ENCODE measurements around the gene ADGRD2. TPM values are rescaled to one million over a fixed set of nuclear protein-coding genes. Genes with fewer than 3 reads are reported as not detected.

ADGRD2 gene
- total RNA-seq, 2 experiments from 2014 or later, result not detected

- Mint-ChIP-seq H3K27ac (no peak overlapping the region), H3K4me1 (ENCODE audit: low read depth) (no peaks in the 10 kb centered on the region), H3K9me3 (no peaks in the 10 kb centered on the region), H3K27me3 (no peaks in the 10 kb centered on the region), H3K36me3 (no peaks in the 10 kb centered on the region), H3K4me3 (no peak overlapping the region)
- POLR2A ChIA-PET, result no interaction called here
- DNase-seq, result no peak
- intact Hi-C loops (cut with micrococcal nuclease), result no loop called here
- CTCF ChIA-PET, result no interaction called here
These were observed 38.5 kb downstream of the ADGRD2 start for GRCh38 chr9:124488641-124489210.

- CTCF ChIA-PET, result no interaction called here
- H3K9me3 Mint-ChIP-seq, result no peaks in the 10 kb centered on the region
These were observed 39.0 kb downstream of the ADGRD2 start for GRCh38 chr9:124489222-124489621.

GRCh38 chr9:124490004-124490403 lies 39.8 kb downstream of the ADGRD2 start:
- Mint-ChIP-seq H3K9me3 (no peaks in the 10 kb centered on the region), H3K4me3 (no peak overlapping the region), H3K36me3 (no peaks in the 10 kb centered on the region), H3K27me3 (no peaks in the 10 kb centered on the region), H3K27ac (no peak overlapping the region), H3K4me1 (ENCODE audit: low read depth) (no peaks in the 10 kb centered on the region)
- intact Hi-C loops (cut with micrococcal nuclease), result no loop called here
- ChIA-PET CTCF (no interaction called here), POLR2A (no interaction called here)
- DNase-seq, result no peak

More at GRCh38 chr9:124489222-124489621, 39.0 kb downstream of the ADGRD2 start:
- no peaks in the 10 kb centered on the region for H3K36me3 Mint-ChIP-seq
- H3K4me3 Mint-ChIP-seq, result no peak overlapping the region
- intact Hi-C loops (cut with micrococcal nuclease), result no loop called here
- no peaks in the 10 kb centered on the region for H3K27me3 Mint-ChIP-seq
- H3K27ac Mint-ChIP-seq, result no peak overlapping the region
- POLR2A ChIA-PET, result no interaction called here
- no peaks in the 10 kb centered on the region for H3K4me1 Mint-ChIP-seq (ENCODE audit: low read depth)
- DNase-seq, result no peak

GRCh38 chr9:124491049-124491975 lies 41.1 kb downstream of the ADGRD2 start:
- ChIA-PET POLR2A (no interaction called here), CTCF (no interaction called here)
- Mint-ChIP-seq H3K27ac (no peak overlapping the region), H3K4me1 (ENCODE audit: low read depth) (peaks cover 4% of the 10 kb centered on the region), H3K27me3 (no peaks in the 10 kb centered on the region), H3K4me3 (no peak overlapping the region), H3K36me3 (no peaks in the 10 kb centered on the region), H3K9me3 (no peaks in the 10 kb centered on the region)
- intact Hi-C loops (cut with micrococcal nuclease), result no loop called here
- DNase-seq, result no peak

GRCh38 chr9:124492818-124493217 lies 42.6 kb downstream of the ADGRD2 start:
- ChIA-PET POLR2A (no interaction called here), CTCF (no interaction called here)
- Mint-ChIP-seq H3K36me3 (no peaks in the 10 kb centered on the region), H3K4me1 (ENCODE audit: low read depth) (peaks cover 4% of the 10 kb centered on the region), H3K27me3 (no peaks in the 10 kb centered on the region), H3K4me3 (no peak overlapping the region), H3K27ac (no peak overlapping the region), H3K9me3 (no peaks in the 10 kb centered on the region)
- intact Hi-C loops (cut with micrococcal nuclease), result no loop called here
- no peak for DNase-seq

- CTCF ChIA-PET, result no interaction called here
- intact Hi-C loops (cut with micrococcal nuclease), result no loop called here
These were observed 43.0 kb downstream of the ADGRD2 start for GRCh38 chr9:124493218-124493617.

GRCh38 chr9:124493794-124494479 lies 43.7 kb downstream of the ADGRD2 start:
- Mint-ChIP-seq H3K9me3 (no peaks in the 10 kb centered on the region), H3K27me3 (no peaks in the 10 kb centered on the region), H3K4me1 (ENCODE audit: low read depth) (peaks cover 4% of the 10 kb centered on the region), H3K27ac (no peak overlapping the region), H3K4me3 (no peak overlapping the region), H3K36me3 (no peaks in the 10 kb centered on the region)
- intact Hi-C loops (cut with micrococcal nuclease), result no loop called here
- CTCF ChIA-PET, result interaction anchor here (0.7 kb wide), 1 partner anchor 33 kb away, joined by 3 read pairs; no protein-coding TSS in a partner anchor
- POLR2A ChIA-PET, result no interaction called here
- DNase-seq, result no peak

More at GRCh38 chr9:124493218-124493617, 43.0 kb downstream of the ADGRD2 start:
- no peak overlapping the region for H3K4me3 Mint-ChIP-seq
- peaks cover 4% of the 10 kb centered on the region for H3K4me1 Mint-ChIP-seq (ENCODE audit: low read depth)
- H3K27me3 Mint-ChIP-seq, result no peaks in the 10 kb centered on the region
- POLR2A ChIA-PET, result no interaction called here
- no peak overlapping the region for H3K27ac Mint-ChIP-seq
- H3K9me3 Mint-ChIP-seq, result no peaks in the 10 kb centered on the region
- no peak for DNase-seq
- no peaks in the 10 kb centered on the region for H3K36me3 Mint-ChIP-seq

GRCh38 chr9:124495126-124496074 lies 45.1 kb downstream of the ADGRD2 start:
- H3K9me3 Mint-ChIP-seq, result no peaks in the 10 kb centered on the region
- H3K27ac Mint-ChIP-seq, result no peak overlapping the region
- no peak overlapping the region for H3K4me3 Mint-ChIP-seq
- ChIA-PET POLR2A (no interaction called here), CTCF (no interaction called here)
- H3K4me1 Mint-ChIP-seq (ENCODE audit: low read depth), result peaks cover 9% of the 10 kb centered on the region
- no peaks in the 10 kb centered on the region for H3K36me3 Mint-ChIP-seq
- DNase-seq, result no peak
- peaks cover 2% of the 10 kb centered on the region for H3K27me3 Mint-ChIP-seq
- intact Hi-C loops (cut with micrococcal nuclease), result no loop called here

- CTCF ChIA-PET, result interaction anchor here (0.6 to 1.1 kb wide), 2 partner anchors 41 to 133 kb away, joined by 3 read pairs; no protein-coding TSS in a partner anchor
- Mint-ChIP-seq H3K4me1 (ENCODE audit: low read depth) (peaks cover 13% of the 10 kb centered on the region), H3K4me3 (no peak overlapping the region)
These were observed 45.8 kb downstream of the ADGRD2 start for GRCh38 chr9:124496075-124496449.

GRCh38 chr9:124496463-124496862 lies 46.2 kb downstream of the ADGRD2 start:
- intact Hi-C loops (cut with micrococcal nuclease), result no loop called here
- H3K27me3 Mint-ChIP-seq, result peaks cover 2% of the 10 kb centered on the region
- DNase-seq, result no peak
- ChIA-PET POLR2A (no interaction called here), CTCF (interaction anchor here (0.6 to 1.2 kb wide), 3 partner anchors 40 to 215 kb away, joined by 3 read pairs; no protein-coding TSS in a partner anchor)
- no peak overlapping the region for H3K27ac Mint-ChIP-seq
- H3K4me3 Mint-ChIP-seq, result no peak overlapping the region
- no peaks in the 10 kb centered on the region for H3K9me3 Mint-ChIP-seq
- no peaks in the 10 kb centered on the region for H3K36me3 Mint-ChIP-seq
- H3K4me1 Mint-ChIP-seq (ENCODE audit: low read depth), result peaks cover 13% of the 10 kb centered on the region

More at GRCh38 chr9:124496075-124496449, 45.8 kb downstream of the ADGRD2 start:
- POLR2A ChIA-PET, result no interaction called here
- DNase-seq, result no peak
- H3K27me3 Mint-ChIP-seq, result peaks cover 2% of the 10 kb centered on the region
- no peak overlapping the region for H3K27ac Mint-ChIP-seq
- H3K9me3 Mint-ChIP-seq, result no peaks in the 10 kb centered on the region
- no peaks in the 10 kb centered on the region for H3K36me3 Mint-ChIP-seq
- intact Hi-C loops (cut with micrococcal nuclease), result no loop called here

- no peaks in the 10 kb centered on the region for H3K36me3 Mint-ChIP-seq
- H3K27me3 Mint-ChIP-seq, result peaks cover 7% of the 10 kb centered on the region
- no peak overlapping the region for H3K27ac Mint-ChIP-seq
- intact Hi-C loops (cut with micrococcal nuclease), result no loop called here
- H3K4me1 Mint-ChIP-seq (ENCODE audit: low read depth), result peaks cover 13% of the 10 kb centered on the region
- H3K4me3 Mint-ChIP-seq, result no peak overlapping the region
- ChIA-PET CTCF (interaction anchor here (1.2 kb wide), 1 partner anchor 214 kb away, joined by 3 read pairs; no protein-coding TSS in a partner anchor), POLR2A (no interaction called here)
- no peaks in the 10 kb centered on the region for H3K9me3 Mint-ChIP-seq
- DNase-seq, result no peak
These were observed 47.2 kb downstream of the ADGRD2 start for GRCh38 chr9:124497441-124497840.

Data from activated CD4-positive, alpha-beta memory T cell treated with anti-CD3 and anti-CD28 coated beads for 36 hours (primary cell).